ENCODE results near the gene L2HGDH. TPM values are rescaled to one million over a fixed set of nuclear protein-coding genes. Genes with fewer than 3 reads are reported as not detected.

The L2HGDH gene
- total RNA-seq, 2 donors from 2014 or later: 11.4 to 12.3 TPM

DNA sequence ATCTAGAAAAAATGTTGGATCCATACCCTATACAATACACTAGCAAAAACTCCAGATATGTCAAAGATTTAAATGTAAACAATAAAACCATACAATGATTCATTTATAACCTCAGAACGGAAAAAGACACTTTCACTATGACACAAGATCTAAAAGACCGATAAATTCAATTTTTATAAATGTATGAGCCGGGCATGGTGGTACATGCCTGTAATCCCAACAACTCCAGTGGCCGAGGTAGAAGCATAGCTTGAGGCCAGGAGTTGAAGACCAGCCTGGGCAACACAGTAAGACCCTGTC lies 78.1 kb downstream of the L2HGDH start:
- Histone ChIP-seq H3K9ac (ENCODE audit: low read depth in 2 of 2, low read length in 2 of 2) (no peak overlapping the region), H3K4me3 (no peak overlapping the region), H3K9me3 (no peaks in the 10 kb centered on the region), H3K27ac (no peak overlapping the region), H3K36me3 (no peaks in the 10 kb centered on the region), H3K4me1 (no peaks in the 10 kb centered on the region), H3K27me3 (no peaks in the 10 kb centered on the region)
- intact Hi-C loops (cut with DNase I): no loop called here
- TF ChIP-seq, protein P1, sequence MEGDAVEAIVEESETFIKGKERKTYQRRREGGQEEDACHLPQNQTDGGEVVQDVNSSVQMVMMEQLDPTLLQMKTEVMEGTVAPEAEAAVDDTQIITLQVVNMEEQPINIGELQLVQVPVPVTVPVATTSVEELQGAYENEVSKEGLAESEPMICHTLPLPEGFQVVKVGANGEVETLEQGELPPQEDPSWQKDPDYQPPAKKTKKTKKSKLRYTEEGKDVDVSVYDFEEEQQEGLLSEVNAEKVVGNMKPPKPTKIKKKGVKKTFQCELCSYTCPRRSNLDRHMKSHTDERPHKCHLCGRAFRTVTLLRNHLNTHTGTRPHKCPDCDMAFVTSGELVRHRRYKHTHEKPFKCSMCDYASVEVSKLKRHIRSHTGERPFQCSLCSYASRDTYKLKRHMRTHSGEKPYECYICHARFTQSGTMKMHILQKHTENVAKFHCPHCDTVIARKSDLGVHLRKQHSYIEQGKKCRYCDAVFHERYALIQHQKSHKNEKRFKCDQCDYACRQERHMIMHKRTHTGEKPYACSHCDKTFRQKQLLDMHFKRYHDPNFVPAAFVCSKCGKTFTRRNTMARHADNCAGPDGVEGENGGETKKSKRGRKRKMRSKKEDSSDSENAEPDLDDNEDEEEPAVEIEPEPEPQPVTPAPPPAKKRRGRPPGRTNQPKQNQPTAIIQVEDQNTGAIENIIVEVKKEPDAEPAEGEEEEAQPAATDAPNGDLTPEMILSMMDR (IDR thresholded peaks at IDR 0.05): no peak
- no peak for DNase-seq

DNA sequence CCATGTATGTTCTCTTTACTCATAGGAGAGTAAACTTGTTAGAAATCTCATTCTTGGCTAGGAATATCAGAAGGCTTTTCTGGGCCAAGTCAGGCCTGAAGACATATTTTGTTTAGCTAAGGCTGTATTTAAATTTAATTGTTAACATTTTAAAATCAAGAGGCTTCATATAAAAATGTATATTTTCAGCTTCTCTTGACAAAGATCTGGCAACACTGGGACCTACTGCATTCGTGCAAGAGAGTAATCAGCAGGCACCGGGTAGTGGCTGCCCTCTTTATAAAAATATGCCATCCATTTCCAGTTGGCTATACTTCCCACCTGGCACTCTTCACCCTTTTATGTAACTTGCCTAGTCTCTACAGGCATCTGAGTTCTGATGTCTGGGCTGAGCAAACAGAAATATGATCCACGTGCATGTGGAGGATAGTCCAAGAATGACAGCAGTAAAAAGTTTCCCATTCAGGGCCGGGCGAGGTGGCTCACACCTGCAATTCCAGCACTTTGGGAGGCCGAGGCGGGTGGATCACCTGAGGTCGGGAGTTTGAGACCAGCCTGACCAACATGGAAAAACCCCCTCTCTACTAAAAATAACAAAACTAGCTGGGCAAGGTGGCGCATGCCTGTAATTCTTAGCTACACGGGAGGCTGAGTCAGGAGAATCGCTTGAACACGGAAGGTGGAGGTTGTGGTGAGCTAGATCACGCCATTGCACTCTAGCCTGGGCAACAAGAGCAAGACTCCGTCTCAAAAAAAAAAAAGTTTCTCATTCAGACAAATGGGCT lies 78.7 kb downstream of the L2HGDH start:
- Histone ChIP-seq H3K27ac (no peak overlapping the region), H3K4me1 (no peaks in the 10 kb centered on the region), H3K4me3 (no peak overlapping the region), H3K36me3 (no peaks in the 10 kb centered on the region), H3K27me3 (no peaks in the 10 kb centered on the region), H3K9ac (ENCODE audit: low read depth in 2 of 2, low read length in 2 of 2) (no peak overlapping the region), H3K9me3 (no peaks in the 10 kb centered on the region)
- intact Hi-C loops (cut with DNase I): no loop called here
- no peak for DNase-seq
- TF ChIP-seq, protein P1 (IDR thresholded peaks at IDR 0.05): no peak

DNA sequence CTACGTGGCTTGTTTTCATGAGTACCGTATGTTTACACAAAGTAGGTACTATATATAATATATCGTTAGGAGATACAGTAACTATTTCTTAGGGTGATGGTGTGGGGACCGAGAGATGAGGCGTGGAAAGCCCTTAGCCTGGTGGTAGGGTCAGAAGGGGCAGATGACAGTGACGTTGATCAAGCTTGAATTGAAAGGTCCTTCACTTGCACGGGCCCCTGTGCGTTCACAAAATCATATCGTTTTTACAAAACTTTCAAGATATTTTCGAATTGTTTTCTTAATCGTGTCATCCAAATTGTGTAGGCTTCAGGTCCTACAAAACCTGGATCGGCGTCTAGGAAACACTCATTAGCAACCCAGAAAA lies 79.8 kb downstream of the L2HGDH start:
- Histone ChIP-seq H3K9ac (ENCODE audit: low read depth in 2 of 2, low read length in 2 of 2) (peak overlapping the region; percentile 82 to 95), H3K27me3 (no peaks in the 10 kb centered on the region), H3K4me3 (peak overlapping the region; percentile 49), H3K27ac (peak overlapping the region; percentile 90), H3K4me1 (no peaks in the 10 kb centered on the region), H3K36me3 (no peaks in the 10 kb centered on the region), H3K9me3 (no peaks in the 10 kb centered on the region)
- intact Hi-C loops (cut with DNase I): no loop called here
- TF ChIP-seq, protein P1 (IDR thresholded peaks at IDR 0.05): no peak
- no peak for DNase-seq

DNA sequence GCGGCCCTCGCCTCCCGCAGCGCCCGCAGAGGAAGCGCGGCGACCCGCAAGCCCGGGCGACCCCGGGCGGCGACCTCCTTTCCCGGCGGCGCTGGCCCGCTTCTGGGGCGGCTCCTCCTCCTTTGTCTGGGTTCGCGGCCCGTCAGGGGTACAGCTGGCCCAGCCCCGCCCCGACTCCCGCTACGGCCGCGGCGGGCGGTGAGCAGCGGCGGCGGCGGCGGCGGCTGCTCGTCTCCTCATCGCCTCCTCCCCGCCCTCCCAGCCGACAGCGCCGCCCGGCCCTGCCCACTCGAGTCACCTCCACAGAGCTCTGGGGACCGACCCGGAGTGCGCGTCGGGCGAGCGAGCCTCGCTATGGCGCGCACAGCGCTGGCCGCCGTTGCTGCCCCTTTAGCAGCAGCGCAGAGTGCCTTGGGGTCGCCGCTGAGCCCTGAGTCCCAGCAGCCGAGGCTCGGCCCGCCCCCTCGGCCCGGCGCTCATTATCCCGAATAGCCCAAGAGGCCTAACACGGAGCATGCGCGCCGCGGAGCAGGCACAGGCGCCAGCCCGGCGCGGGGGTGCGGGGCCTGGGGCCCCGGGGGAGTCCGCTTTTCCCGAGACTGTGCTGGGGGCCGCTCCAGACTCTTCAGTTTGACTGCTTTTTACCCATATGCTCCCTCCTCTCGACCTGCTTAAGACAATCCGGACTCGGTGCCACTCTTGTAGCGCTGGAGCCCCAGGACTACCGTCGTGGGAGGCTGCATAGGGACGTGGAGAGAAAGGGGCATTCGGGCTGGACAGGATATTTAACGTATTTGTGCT lies 80.4 kb downstream of the L2HGDH start, which contains the start of gene SOS2:
TSS of gene SOS2 (minus strand) at position 104 of the 801 bp plus-strand sequence. CDS start 295 bp downstream, outside the sequence.
- H3K4me1 ChIP-seq: no peaks in the 10 kb centered on the region
- TF ChIP-seq, protein P1 (IDR thresholded peaks at IDR 0.05): no peak
- peak; percentile 86 for DNase-seq
- no peaks in the 10 kb centered on the region for H3K36me3 ChIP-seq
- H3K4me3 ChIP-seq: peak within 1 kb of the TSS; percentile 49
- H3K9me3 ChIP-seq: no peaks in the 10 kb centered on the region
- intact Hi-C loops (cut with DNase I): no loop called here
- peak within 1 kb of the TSS; percentile 89 to 95 for H3K9ac ChIP-seq (ENCODE audit: low read depth in 2 of 2, low read length in 2 of 2)
- H3K27ac ChIP-seq: peak within 1 kb of the TSS; percentile 90
- H3K27me3 ChIP-seq: no peaks in the 10 kb centered on the region

DNA sequence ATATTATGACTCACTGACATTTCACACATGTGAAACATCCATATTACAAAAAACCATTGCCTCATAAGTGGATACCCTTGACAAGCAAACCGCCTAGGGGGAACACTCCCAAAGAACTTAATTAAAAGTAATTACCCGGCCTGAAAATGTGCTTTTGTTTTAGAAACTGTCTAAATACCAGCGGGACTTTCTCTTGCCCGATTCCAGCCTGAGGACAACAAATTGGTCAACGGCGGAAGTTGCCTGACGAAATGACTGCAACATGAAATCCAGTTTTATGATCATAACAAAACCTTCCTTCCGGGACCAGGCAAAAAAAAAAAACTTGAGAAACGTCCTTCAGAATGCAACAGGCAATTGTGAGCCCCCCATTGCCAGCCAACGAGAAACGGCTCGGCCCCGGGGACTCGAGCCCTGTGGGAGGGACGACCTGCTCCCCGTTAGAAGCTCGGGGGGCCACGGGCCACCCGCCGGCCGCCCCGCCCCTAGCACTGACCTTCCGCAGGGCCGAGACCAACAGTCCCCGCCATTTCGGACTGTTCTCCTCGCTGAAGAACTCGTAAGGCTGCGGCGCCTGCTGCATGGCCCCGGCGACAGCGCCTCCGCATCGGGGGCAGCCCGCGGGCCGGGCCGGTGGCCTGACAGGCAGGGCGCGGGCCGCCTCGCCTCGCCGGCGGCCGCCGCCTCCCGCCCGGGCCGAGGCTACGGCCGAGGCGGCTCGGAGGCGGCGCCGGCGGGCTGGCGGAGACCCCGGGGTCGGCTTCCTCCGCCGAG lies 81.1 kb downstream of the L2HGDH start:
- peak overlapping the region; percentile 49 for H3K4me3 ChIP-seq
- TF ChIP-seq, protein P1 (IDR thresholded peaks at IDR 0.05): no peak
- no peaks in the 10 kb centered on the region for H3K9me3 ChIP-seq
- no peaks in the 10 kb centered on the region for H3K4me1 ChIP-seq
- peak overlapping the region; percentile 90 for H3K27ac ChIP-seq
- intact Hi-C loops (cut with DNase I): no loop called here
- peak; percentile 65 for DNase-seq
- H3K36me3 ChIP-seq: no peaks in the 10 kb centered on the region
- H3K9ac ChIP-seq (ENCODE audit: low read depth in 2 of 2, low read length in 2 of 2): peak overlapping the region; percentile 89 to 95
- no peaks in the 10 kb centered on the region for H3K27me3 ChIP-seq
